ENCODE results near the gene IER5L.

IER5L gene

GRCh38 chr9:129218272-129218625 lies 40.2 kb upstream of the IER5L start:
- Histone ChIP-seq H3K4me3 (ENCODE audit: low read depth, low read length) (no peak overlapping the region), H3K4me1 (ENCODE audit: control insufficient read depth, insufficient read depth, low read length) (no peaks in the 10 kb centered on the region), H3K36me3 (ENCODE audit: control insufficient read depth in 2 of 2, insufficient read depth in 1 of 2, low read length in 2 of 2) (no peaks in the 10 kb centered on the region), H3K9me3 (ENCODE audit: control insufficient read depth, insufficient read depth, low read depth, low read length) (no peaks in the 10 kb centered on the region), H3K27ac (ENCODE audit: extremely low read depth, low read depth, low read length) (no peak overlapping the region)
- CTCF ChIA-PET = no interaction called here
- POLR2A ChIA-PET = no interaction called here
- TF ChIP-seq SETDB1 (IDR thresholded peaks at IDR 0.05; ENCODE audit: insufficient read length, low read length) (no peak), ZFP3 (tag by site-specific recombination; IDR thresholded peaks at IDR 0.05; ENCODE audit: low read depth) (no peak), ZNF518A (tag by site-specific recombination; conservative IDR thresholded peaks at IDR 0.05; ENCODE audit: low read depth) (no peak), ZIC2 (tag by site-specific recombination; IDR thresholded peaks at IDR 0.05) (no peak), MEIS1 (CRISPR knock-in tag; IDR thresholded peaks at IDR 0.05; ENCODE audit: borderline replicate concordance) (no peak), GLIS1 (tag by site-specific recombination; IDR thresholded peaks at IDR 0.05) (peak; percentile 52)

GRCh38 chr9:129213551-129213950 lies 35.5 kb upstream of the IER5L start:
- Histone ChIP-seq H3K27ac (ENCODE audit: extremely low read depth, low read depth, low read length) (no peak overlapping the region), H3K4me3 (ENCODE audit: low read depth, low read length) (no peak overlapping the region), H3K4me1 (ENCODE audit: control insufficient read depth, insufficient read depth, low read length) (no peaks in the 10 kb centered on the region), H3K36me3 (ENCODE audit: control insufficient read depth in 2 of 2, insufficient read depth in 1 of 2, low read length in 2 of 2) (no peaks in the 10 kb centered on the region), H3K9me3 (ENCODE audit: control insufficient read depth, insufficient read depth, low read depth, low read length) (no peaks in the 10 kb centered on the region)
- ChIA-PET CTCF (interaction anchor here (0.6 kb wide), 2 partner anchors 1010 to 1472 kb away, joined by 3 to 4 read pairs; no protein-coding TSS in a partner anchor), POLR2A (no interaction called here)
- TF ChIP-seq ZNF747 (tag by site-specific recombination; IDR thresholded peaks at IDR 0.05) = no peak
- no peak for TF ChIP-seq ZNF211 (tag by site-specific recombination; IDR thresholded peaks at IDR 0.05; ENCODE audit: low read depth)
- TF ChIP-seq ZNF449 (tag by site-specific recombination; IDR thresholded peaks at IDR 0.05) = no peak
- TF ChIP-seq ZNF626 (tag by site-specific recombination; IDR thresholded peaks at IDR 0.05) = no peak
- TF ChIP-seq ZNF132 (tag by site-specific recombination; IDR thresholded peaks at IDR 0.05; ENCODE audit: borderline replicate concordance) = no peak
- no peak for TF ChIP-seq ZIC2 (tag by site-specific recombination; IDR thresholded peaks at IDR 0.05)

GRCh38 chr9:129211686-129212085 lies 33.6 kb upstream of the IER5L start:
- H3K4me3 ChIP-seq (ENCODE audit: low read depth, low read length) = no peak overlapping the region
- no peak for TF ChIP-seq PRDM1 (tag by site-specific recombination; IDR thresholded peaks at IDR 0.05)
- no peak for TF ChIP-seq ZNF24 (tag by site-specific recombination; IDR thresholded peaks at IDR 0.05)
- no peak for TF ChIP-seq ZSCAN30 (tag by site-specific recombination; IDR thresholded peaks at IDR 0.05)
- TF ChIP-seq ZBTB17 (tag by site-specific recombination; IDR thresholded peaks at IDR 0.05) = peak; percentile 89
- no peaks in the 10 kb centered on the region for H3K4me1 ChIP-seq (ENCODE audit: control insufficient read depth, insufficient read depth, low read length)
- no peaks in the 10 kb centered on the region for H3K9me3 ChIP-seq (ENCODE audit: control insufficient read depth, insufficient read depth, low read depth, low read length)
- POLR2A ChIA-PET = interaction anchor here (2.1 kb wide), 1 partner anchor 34 kb away, joined by 6 read pairs; the partner anchor contains the start of gene IER5L
- H3K27ac ChIP-seq (ENCODE audit: extremely low read depth, low read depth, low read length) = no peak overlapping the region
- H3K36me3 ChIP-seq (ENCODE audit: control insufficient read depth in 2 of 2, insufficient read depth in 1 of 2, low read length in 2 of 2) = no peaks in the 10 kb centered on the region
- CTCF ChIA-PET = interaction anchor here (0.8 to 1.1 kb wide), 2 partner anchors 69 to 80 kb away, joined by 3 to 4 read pairs; no protein-coding TSS in a partner anchor
